WTC11 (cell line): ENCODE data around the gene BFSP1. TPM values are rescaled to one million over a fixed set of nuclear protein-coding genes. Genes with fewer than 3 reads are reported as not detected.

Source experiments
- ATAC-seq: fragments of 200-7000 bp; cut with Tn5 transposase; 2 replicates; pipeline ENCODE4 v1.10.0; 2021; ENCODE audit warnings: mild to moderate bottlenecking, moderate library complexity
- CTCF ChIA-PET: fragments of 300-600 bp; sonication (Branson Sonifier 250); formaldehyde crosslinking; loops from one replicate; lab custom pipeline; 2021; ENCODE audit warnings: antibody characterized with exemption; lab: Charles Lee
- POLR2A ChIA-PET: fragments of 350-600 bp; sonication (Branson Sonifier 250); formaldehyde crosslinking; loops from one replicate; lab custom pipeline; 2021; ENCODE audit warnings: antibody characterized with exemption; lab: Charles Lee
- DNase-seq: peaks from one replicate; pipeline ENCODE4 v3.0.0; 2021; ENCODE audit warnings: low spot score
- H3K27ac Mint-ChIP-seq: 2 replicates; pipeline ENCODE4 v1.8.0; 2021; ENCODE audit warnings: mixed read lengths
- H3K27me3 Mint-ChIP-seq: 2 replicates; pipeline ENCODE4 v1.8.0; 2021; ENCODE audit warnings: low read depth, mild to moderate bottlenecking, moderate library complexity, mixed read lengths
- H3K36me3 Mint-ChIP-seq: 2 replicates; pipeline ENCODE4 v1.8.0; 2021; ENCODE audit warnings: mixed read lengths
- H3K4me1 Mint-ChIP-seq: 2 replicates; pipeline ENCODE4 v1.8.0; 2022; ENCODE audit warnings: mixed read lengths
- H3K4me3 Mint-ChIP-seq: 2 replicates; pipeline ENCODE4 v1.8.0; 2021; ENCODE audit warnings: mild to moderate bottlenecking, moderate library complexity, mixed read lengths
- H3K9me3 Mint-ChIP-seq: 2 replicates; pipeline ENCODE4 v1.8.0; 2021; ENCODE audit warnings: mixed read lengths
- ATF6 ChIP-seq: sonication (generic); formaldehyde crosslinking; IDR thresholded peaks from 2 replicates; pipeline ENCODE4 v1.8.1; 2023; ENCODE audit warnings: mild to moderate bottlenecking, missing genetic modification reagents
- CBFB ChIP-seq: sonication (generic); formaldehyde crosslinking; IDR thresholded peaks from 2 replicates; pipeline ENCODE4 v1.8.1; 2022; ENCODE audit warnings: mild to moderate bottlenecking, low read depth, missing genetic modification reagents
- ELF4 ChIP-seq: sonication (generic); formaldehyde crosslinking; IDR thresholded peaks from 2 replicates; pipeline ENCODE4 v1.8.1; 2022; ENCODE audit warnings: low read depth, mild to moderate bottlenecking, moderate library complexity, missing genetic modification reagents
- GABPB1 ChIP-seq: sonication (generic); formaldehyde crosslinking; IDR thresholded peaks from 2 replicates; pipeline ENCODE4 v1.8.1; 2023; ENCODE audit warnings: mild to moderate bottlenecking, missing genetic modification reagents
- GTF2I ChIP-seq: fragments of 250-450 bp; sonication (Bioruptor Pico); conservative IDR thresholded peaks from 2 replicates; pipeline ENCODE4 v1.4.0; 2021; ENCODE audit warnings: mild to moderate bottlenecking
- IRF2 ChIP-seq: sonication (generic); formaldehyde crosslinking; IDR thresholded peaks from 2 replicates; pipeline ENCODE4 v1.8.0; 2022; ENCODE audit warnings: low read depth, missing genetic modification reagents, borderline replicate concordance
- KAT7 ChIP-seq: sonication (generic); formaldehyde crosslinking; IDR thresholded peaks from 2 replicates; pipeline ENCODE4 v1.8.1; 2023; ENCODE audit warnings: missing genetic modification reagents, mild to moderate bottlenecking, borderline replicate concordance
- MXD4 ChIP-seq: fragments of 250-450 bp; sonication (Bioruptor Pico); IDR thresholded peaks from 2 replicates; pipeline ENCODE4 v1.8.0; 2021; ENCODE audit warnings: mild to moderate bottlenecking, moderate library complexity, borderline replicate concordance
- NFE2L1 ChIP-seq: sonication (generic); formaldehyde crosslinking; IDR thresholded peaks from 2 replicates; pipeline ENCODE4 v1.8.1; 2023; ENCODE audit warnings: missing genetic modification reagents
- RELA ChIP-seq: sonication (generic); formaldehyde crosslinking; IDR thresholded peaks from 2 replicates; pipeline ENCODE4 v1.8.1; 2022; ENCODE audit warnings: missing genetic modification reagents, mild to moderate bottlenecking, borderline replicate concordance
- SOX15 ChIP-seq: fragments of 250-450 bp; sonication (Bioruptor Pico); IDR thresholded peaks from 2 replicates; pipeline ENCODE4 v1.9.0; 2021; ENCODE audit warnings: mild to moderate bottlenecking
- ZBTB43 ChIP-seq: sonication (generic); formaldehyde crosslinking; IDR thresholded peaks from 2 replicates; pipeline ENCODE4 v1.8.1; 2023; ENCODE audit warnings: mild to moderate bottlenecking, missing genetic modification reagents
- ZNF121 ChIP-seq: sonication (generic); formaldehyde crosslinking; IDR thresholded peaks from 2 replicates; pipeline ENCODE4 v1.8.0; 2023; ENCODE audit warnings: missing genetic modification reagents
- ZNF317 ChIP-seq: sonication (generic); formaldehyde crosslinking; IDR thresholded peaks from 2 replicates; pipeline ENCODE4 v1.8.1; 2023; ENCODE audit warnings: low read depth, mild to moderate bottlenecking, moderate library complexity, missing genetic modification reagents, borderline replicate concordance
- ZNF532 ChIP-seq: fragments of 250-450 bp; sonication (Bioruptor Pico); IDR thresholded peaks from 2 replicates; pipeline ENCODE4 v1.9.0; 2021; ENCODE audit warnings: mild to moderate bottlenecking, borderline replicate concordance
- total RNA-seq: library from RNA; stranded (reverse); gene quantifications from 3 replicates; pipeline ENCODE4 v1.2.3, GENCODE V29; 2021
- TF ChIP-seq, protein P1 (sequence below): fragments of 200-600 bp; IDR thresholded peaks from 2 replicates; pipeline ENCODE4 v1.8.0; 2022; ENCODE audit warnings: antibody characterized with exemption
- TF ChIP-seq, protein P2 (sequence below): sonication (generic); formaldehyde crosslinking; IDR thresholded peaks from 2 replicates; pipeline ENCODE4 v1.8.1; 2022; ENCODE audit warnings: low read depth, missing genetic modification reagents, borderline replicate concordance
- TF ChIP-seq, protein P3 (sequence below): sonication (generic); formaldehyde crosslinking; IDR thresholded peaks from 2 replicates; pipeline ENCODE4 v1.8.0; 2023; ENCODE audit warnings: missing genetic modification reagents
- TF ChIP-seq, protein P4 (sequence below): sonication (generic); formaldehyde crosslinking; IDR thresholded peaks from 2 replicates; pipeline ENCODE4 v1.8.1; 2022; ENCODE audit warnings: low read depth, mild to moderate bottlenecking, moderate library complexity, missing genetic modification reagents, borderline replicate concordance

Gene BFSP1
- total RNA-seq, 1 experiment from 2014 or later: 3.0 TPM

DNA sequence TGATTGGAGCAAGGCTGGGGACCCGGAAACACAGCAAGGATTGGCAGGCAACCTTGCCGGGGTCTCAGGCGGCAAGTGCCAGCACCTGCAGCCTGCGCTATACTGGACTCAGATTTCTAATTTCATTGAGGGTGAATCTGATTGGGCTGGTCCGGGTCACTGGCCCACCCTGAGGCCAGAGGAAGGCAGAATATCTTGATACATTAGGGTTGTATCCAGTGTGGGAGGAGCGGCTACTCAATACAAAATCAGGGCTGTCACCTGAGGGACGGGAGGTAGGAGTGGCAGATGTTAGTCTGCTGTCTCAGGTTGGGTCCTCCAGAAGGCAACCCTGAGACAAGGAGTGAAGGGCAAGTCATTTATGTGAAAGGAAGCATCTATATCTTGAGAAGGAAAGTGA is 40.7 kb downstream of the BFSP1 start:
- POLR2A ChIA-PET: no interaction called here
- no peaks in the 10 kb centered on the region for H3K27me3 Mint-ChIP-seq
- ATAC-seq (no peak), DNase-seq (no peak)
- no peaks in the 10 kb centered on the region for H3K36me3 Mint-ChIP-seq
- H3K4me1 Mint-ChIP-seq: no peaks in the 10 kb centered on the region
- CTCF ChIA-PET: interaction anchor here (1.2 kb wide), 1 partner anchor 18 kb away, joined by 4 read pairs; no protein-coding TSS in a partner anchor
- H3K9me3 Mint-ChIP-seq: 0 out of 2 replicates have a peak, but pooled peaks cover 3% of the 10 kb centered on the region
- no peak overlapping the region for H3K4me3 Mint-ChIP-seq
- H3K27ac Mint-ChIP-seq: no peak overlapping the region
- TF ChIP-seq, protein P1, sequence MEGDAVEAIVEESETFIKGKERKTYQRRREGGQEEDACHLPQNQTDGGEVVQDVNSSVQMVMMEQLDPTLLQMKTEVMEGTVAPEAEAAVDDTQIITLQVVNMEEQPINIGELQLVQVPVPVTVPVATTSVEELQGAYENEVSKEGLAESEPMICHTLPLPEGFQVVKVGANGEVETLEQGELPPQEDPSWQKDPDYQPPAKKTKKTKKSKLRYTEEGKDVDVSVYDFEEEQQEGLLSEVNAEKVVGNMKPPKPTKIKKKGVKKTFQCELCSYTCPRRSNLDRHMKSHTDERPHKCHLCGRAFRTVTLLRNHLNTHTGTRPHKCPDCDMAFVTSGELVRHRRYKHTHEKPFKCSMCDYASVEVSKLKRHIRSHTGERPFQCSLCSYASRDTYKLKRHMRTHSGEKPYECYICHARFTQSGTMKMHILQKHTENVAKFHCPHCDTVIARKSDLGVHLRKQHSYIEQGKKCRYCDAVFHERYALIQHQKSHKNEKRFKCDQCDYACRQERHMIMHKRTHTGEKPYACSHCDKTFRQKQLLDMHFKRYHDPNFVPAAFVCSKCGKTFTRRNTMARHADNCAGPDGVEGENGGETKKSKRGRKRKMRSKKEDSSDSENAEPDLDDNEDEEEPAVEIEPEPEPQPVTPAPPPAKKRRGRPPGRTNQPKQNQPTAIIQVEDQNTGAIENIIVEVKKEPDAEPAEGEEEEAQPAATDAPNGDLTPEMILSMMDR: no peak
- no peak for TF ChIP-seq ELF4 (CRISPR knock-in tag)
- TF ChIP-seq CBFB (CRISPR knock-in tag): no peak
- no peak for TF ChIP-seq ZBTB43
- TF ChIP-seq ZNF317: no peak
- no peak for TF ChIP-seq NFE2L1 (CRISPR knock-in tag)
- TF ChIP-seq ATF6: no peak
- no peak for TF ChIP-seq ZNF121 (CRISPR knock-in tag)
- no peak for TF ChIP-seq SOX15 (CRISPR knock-in tag)
- no peak for TF ChIP-seq GABPB1 (CRISPR knock-in tag)
- TF ChIP-seq IRF2 (CRISPR knock-in tag): no peak
- TF ChIP-seq, protein P2, sequence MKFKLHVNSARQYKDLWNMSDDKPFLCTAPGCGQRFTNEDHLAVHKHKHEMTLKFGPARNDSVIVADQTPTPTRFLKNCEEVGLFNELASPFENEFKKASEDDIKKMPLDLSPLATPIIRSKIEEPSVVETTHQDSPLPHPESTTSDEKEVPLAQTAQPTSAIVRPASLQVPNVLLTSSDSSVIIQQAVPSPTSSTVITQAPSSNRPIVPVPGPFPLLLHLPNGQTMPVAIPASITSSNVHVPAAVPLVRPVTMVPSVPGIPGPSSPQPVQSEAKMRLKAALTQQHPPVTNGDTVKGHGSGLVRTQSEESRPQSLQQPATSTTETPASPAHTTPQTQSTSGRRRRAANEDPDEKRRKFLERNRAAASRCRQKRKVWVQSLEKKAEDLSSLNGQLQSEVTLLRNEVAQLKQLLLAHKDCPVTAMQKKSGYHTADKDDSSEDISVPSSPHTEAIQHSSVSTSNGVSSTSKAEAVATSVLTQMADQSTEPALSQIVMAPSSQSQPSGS (CRISPR knock-in tag): no peak
- no peak for TF ChIP-seq KAT7 (CRISPR knock-in tag)
- TF ChIP-seq, protein P3, sequence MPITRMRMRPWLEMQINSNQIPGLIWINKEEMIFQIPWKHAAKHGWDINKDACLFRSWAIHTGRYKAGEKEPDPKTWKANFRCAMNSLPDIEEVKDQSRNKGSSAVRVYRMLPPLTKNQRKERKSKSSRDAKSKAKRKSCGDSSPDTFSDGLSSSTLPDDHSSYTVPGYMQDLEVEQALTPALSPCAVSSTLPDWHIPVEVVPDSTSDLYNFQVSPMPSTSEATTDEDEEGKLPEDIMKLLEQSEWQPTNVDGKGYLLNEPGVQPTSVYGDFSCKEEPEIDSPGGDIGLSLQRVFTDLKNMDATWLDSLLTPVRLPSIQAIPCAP (CRISPR knock-in tag): no peak
- TF ChIP-seq, protein P4, sequence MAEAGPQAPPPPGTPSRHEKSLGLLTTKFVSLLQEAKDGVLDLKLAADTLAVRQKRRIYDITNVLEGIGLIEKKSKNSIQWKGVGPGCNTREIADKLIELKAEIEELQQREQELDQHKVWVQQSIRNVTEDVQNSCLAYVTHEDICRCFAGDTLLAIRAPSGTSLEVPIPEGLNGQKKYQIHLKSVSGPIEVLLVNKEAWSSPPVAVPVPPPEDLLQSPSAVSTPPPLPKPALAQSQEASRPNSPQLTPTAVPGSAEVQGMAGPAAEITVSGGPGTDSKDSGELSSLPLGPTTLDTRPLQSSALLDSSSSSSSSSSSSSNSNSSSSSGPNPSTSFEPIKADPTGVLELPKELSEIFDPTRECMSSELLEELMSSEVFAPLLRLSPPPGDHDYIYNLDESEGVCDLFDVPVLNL (CRISPR knock-in tag): no peak
- TF ChIP-seq ZNF532: no peak
- no peak for TF ChIP-seq RELA (CRISPR knock-in tag)
- TF ChIP-seq MXD4: no peak
- TF ChIP-seq GTF2I (CRISPR knock-in tag): no peak
- TF ChIP-seq, all 79 proteins: peak for 0
